GM18520 (cell line): ENCODE results near the gene RAB5IF.
"Not testable (repeated sequence)": the region's sequence is repeated elsewhere in the genome, so short reads cannot be mapped to it uniquely, and the experiment has no call there.

Source experiments
- ATAC-seq: cut with Tn5 transposase; IDR thresholded peaks from one replicate; pipeline ENCODE4 v1.9.1; 2021; ENCODE audit not compliant: unreplicated experiment

RAB5IF gene

GRCh38 chr20:36605399-36606157 lies at the start of gene RAB5IF:
TSS of gene RAB5IF (plus strand) at chr20:36605779. CDS start at chr20:36605952, 173 bp downstream.
- ATAC-seq = peak; percentile 83

GRCh38 chr20:36562724-36563123 lies 42.9 kb upstream of the RAB5IF start:
- no peak for ATAC-seq

- ATAC-seq = no peak
Measured at GRCh38 chr20:36563374-36563773, 42.2 kb upstream of the RAB5IF start.

- not testable (repeated sequence) for ATAC-seq
Measured at GRCh38 chr20:36564078-36564725, 41.4 kb upstream of the RAB5IF start.

GRCh38 chr20:36564726-36565121 lies 40.9 kb upstream of the RAB5IF start:
- ATAC-seq = not testable (repeated sequence)

GRCh38 chr20:36565520-36565919 lies 40.1 kb upstream of the RAB5IF start:
- no peak for ATAC-seq

- no peak for ATAC-seq
Measured at GRCh38 chr20:36569847-36570429, 35.6 kb upstream of the RAB5IF start.

GRCh38 chr20:36571564-36572504 lies 33.7 kb upstream of the RAB5IF start:
- ATAC-seq = no peak

- no peak for ATAC-seq
Measured at GRCh38 chr20:36572701-36573102, 32.9 kb upstream of the RAB5IF start.

- ATAC-seq = peak; percentile 64
Measured at GRCh38 chr20:36573103-36573797, 32.3 kb upstream of the RAB5IF start, which contains the start of gene TGIF2. TSS of gene TGIF2 (plus strand) at chr20:36573597. CDS start at chr20:36578775, 5,178 bp downstream.

- ATAC-seq = no peak
Measured at GRCh38 chr20:36573798-36574365, 31.7 kb upstream of the RAB5IF start.

- ATAC-seq = no peak
Measured at GRCh38 chr20:36574366-36575135, 31.0 kb upstream of the RAB5IF start.

- ATAC-seq = no peak
Measured at GRCh38 chr20:36576081-36576445, 29.5 kb upstream of the RAB5IF start.

- no peak for ATAC-seq
Measured at GRCh38 chr20:36578356-36579041, 27.1 kb upstream of the RAB5IF start.

- ATAC-seq = no peak
Measured at GRCh38 chr20:36579996-36580545, 25.5 kb upstream of the RAB5IF start.

GRCh38 chr20:36582322-36582721 lies 23.3 kb upstream of the RAB5IF start:
- no peak for ATAC-seq

GRCh38 chr20:36582821-36583220 lies 22.8 kb upstream of the RAB5IF start:
- ATAC-seq = no peak

- no peak for ATAC-seq
Measured at GRCh38 chr20:36584018-36584481, 21.5 kb upstream of the RAB5IF start.
